NCI-H2081 (cell line): ENCODE results near the gene HOXA4.

Experiments used
- DNase-seq, 2 experiments: peaks; one replicate each; lab custom pipeline; 2025; lab: John Stamatoyannopoulos, UW

The HOXA4 gene

GRCh38 chr7:27133409-27134231 is 3.1 kb upstream of the HOXA4 start:
- DNase-seq = no peak

GRCh38 chr7:27132978-27133377 is 2.4 kb upstream of the HOXA4 start:
- DNase-seq = no peak

GRCh38 chr7:27132214-27132613 is 1.7 kb upstream of the HOXA4 start:
- no peak for DNase-seq

- DNase-seq = no peak
Observed at GRCh38 chr7:27131390-27131819, 848 bp upstream of the HOXA4 start.

GRCh38 chr7:27129729-27130539 is 623 bp downstream of the HOXA4 start:
- peak in 1 of 2 experiments; percentile 45 for DNase-seq

GRCh38 chr7:27128776-27129728 is 1.5 kb downstream of the HOXA4 start:
- no peak for DNase-seq

GRCh38 chr7:27128034-27128433 is 2.5 kb downstream of the HOXA4 start:
- DNase-seq = no peak

GRCh38 chr7:27126596-27127327 is 3.8 kb downstream of the HOXA4 start:
- DNase-seq = no peak

GRCh38 chr7:27125986-27126394 is 4.6 kb downstream of the HOXA4 start:
- no peak for DNase-seq

GRCh38 chr7:27124902-27125689 is 5.5 kb downstream of the HOXA4 start:
- no peak for DNase-seq

- no peak for DNase-seq
Observed at GRCh38 chr7:27124096-27124901, 6.3 kb downstream of the HOXA4 start.

GRCh38 chr7:27123477-27124053 is 7.0 kb downstream of the HOXA4 start:
- DNase-seq = no peak

- DNase-seq = no peak
Observed at GRCh38 chr7:27123007-27123476, 7.5 kb downstream of the HOXA4 start.

- DNase-seq = no peak
Observed at GRCh38 chr7:27122077-27122910, 8.3 kb downstream of the HOXA4 start.

GRCh38 chr7:27121684-27122076 is 8.9 kb downstream of the HOXA4 start:
- DNase-seq = no peak

GRCh38 chr7:27119412-27119911 is 11.1 kb downstream of the HOXA4 start:
- DNase-seq = no peak

- no peak for DNase-seq
Observed at GRCh38 chr7:27118580-27118979, 12.0 kb downstream of the HOXA4 start.
